ENCODE measurements around the gene SCP2.

Gene SCP2

GRCh38 chr1:53063744-53064515 is 136.9 kb downstream of the SCP2 start:
- FAIRE-seq = no peak
- DNase-seq (ENCODE audit: insufficient read length, low spot score) = no peak

GRCh38 chr1:53065391-53065790 is 138.3 kb downstream of the SCP2 start:
- FAIRE-seq (no peak), DNase-seq (ENCODE audit: insufficient read length, low spot score) (no peak)

- FAIRE-seq = no peak
- no peak for DNase-seq (ENCODE audit: insufficient read length, low spot score)
These were observed 139.4 kb downstream of the SCP2 start for GRCh38 chr1:53066488-53066887.

GRCh38 chr1:53066891-53067738 is 140.0 kb downstream of the SCP2 start:
- FAIRE-seq (no peak), DNase-seq (ENCODE audit: insufficient read length, low spot score) (no peak)

- no peak for DNase-seq (ENCODE audit: insufficient read length, low spot score)
- FAIRE-seq = no peak
These were observed 140.8 kb downstream of the SCP2 start for GRCh38 chr1:53067886-53068285.

- no peak for FAIRE-seq
- no peak for DNase-seq (ENCODE audit: insufficient read length, low spot score)
These were observed 141.4 kb downstream of the SCP2 start for GRCh38 chr1:53068314-53069099.

- no peak for DNase-seq (ENCODE audit: insufficient read length, low spot score)
- no peak for FAIRE-seq
These were observed 142.2 kb downstream of the SCP2 start for GRCh38 chr1:53069265-53069662.

GRCh38 chr1:53069663-53070327 is 142.7 kb downstream of the SCP2 start:
- no peak for FAIRE-seq
- no peak for DNase-seq (ENCODE audit: insufficient read length, low spot score)

- no peak for DNase-seq (ENCODE audit: insufficient read length, low spot score)
- FAIRE-seq = no peak
These were observed 143.5 kb downstream of the SCP2 start for GRCh38 chr1:53070621-53071020.

- FAIRE-seq (no peak), DNase-seq (ENCODE audit: insufficient read length, low spot score) (no peak)
These were observed 144.2 kb downstream of the SCP2 start for GRCh38 chr1:53071167-53071865.

- FAIRE-seq = no peak
- no peak for DNase-seq (ENCODE audit: insufficient read length, low spot score)
These were observed 144.8 kb downstream of the SCP2 start for GRCh38 chr1:53071915-53072314.

GRCh38 chr1:53073287-53073686 is 146.2 kb downstream of the SCP2 start:
- no peak for DNase-seq (ENCODE audit: insufficient read length, low spot score)
- FAIRE-seq = no peak

GRCh38 chr1:53073868-53074311 is 146.8 kb downstream of the SCP2 start:
- DNase-seq (ENCODE audit: insufficient read length, low spot score) = no peak
- no peak for FAIRE-seq

GRCh38 chr1:53074313-53075154 is 147.5 kb downstream of the SCP2 start:
- DNase-seq (ENCODE audit: insufficient read length, low spot score) = no peak
- no peak for FAIRE-seq

- DNase-seq (ENCODE audit: insufficient read length, low spot score) = no peak
- FAIRE-seq = no peak
These were observed 148.1 kb downstream of the SCP2 start for GRCh38 chr1:53075206-53075605.

- FAIRE-seq (no peak), DNase-seq (ENCODE audit: insufficient read length, low spot score) (no peak)
These were observed 148.7 kb downstream of the SCP2 start for GRCh38 chr1:53075761-53076163.

GRCh38 chr1:53076165-53076564 is 149.1 kb downstream of the SCP2 start:
- FAIRE-seq (no peak), DNase-seq (ENCODE audit: insufficient read length, low spot score) (no peak)

GRCh38 chr1:53076721-53077598 is 149.9 kb downstream of the SCP2 start:
- DNase-seq (ENCODE audit: insufficient read length, low spot score) (no peak), FAIRE-seq (no peak)
